Tibial nerve (tissue), 4 donors: ENCODE data around the gene ILF2. TPM values are rescaled to one million over a fixed set of nuclear protein-coding genes. Genes with fewer than 3 reads are reported as not detected.

ENCODE experiments used
- DNase-seq, 2 donors: peaks; one replicate each; pipeline ENCODE4 v3.0.0-alpha.2; 2019; ENCODE audit warnings: low spot score in 2 of 2
- H3K27ac ChIP-seq, 4 donors: fragments of 200-600 bp; sonication (generic) in 3 of 4; one replicate each; pipeline ENCODE4 v1.5.1; 2017 to 2019; ENCODE audit warnings: mild to moderate bottlenecking in 1 of 4
- H3K27me3 ChIP-seq, 2 donors: fragments of 200-600 bp; sonication (generic) in 1 of 2; one replicate each; pipeline versions ENCODE4 v1.5.1 to v1.6.0; 2017 to 2019
- H3K36me3 ChIP-seq, 3 donors: fragments of 200-600 bp; sonication (generic); one replicate each; pipeline ENCODE4 v1.5.1; 2018 to 2019
- H3K4me1 ChIP-seq, 4 donors: fragments of 200-600 bp; sonication (generic) in 3 of 4; one replicate each; pipeline ENCODE4 v1.5.1; 2017 to 2019
- H3K4me3 ChIP-seq, 4 donors: fragments of 200-600 bp; sonication (generic) in 3 of 4; one replicate each; pipeline ENCODE4 v1.5.1; 2017 to 2019; ENCODE audit warnings: mild to moderate bottlenecking in 1 of 4, moderate library complexity in 1 of 4
- H3K9me3 ChIP-seq, 4 donors: fragments of 200-600 bp; sonication (generic) in 3 of 4; one replicate each; pipeline ENCODE4 v1.5.1; 2017 to 2019
- CTCF ChIP-seq, 5 experiments: fragments of 200-600 bp in 3 of 5; fragments of 450-650 bp in 2 of 5; sonication (generic) in 3 of 5; IDR thresholded peaks; one replicate each; pipeline ENCODE4 v1.5.1; 2016 to 2019; ENCODE audit warnings: antibody characterized with exemption in 5 of 5, mild to moderate bottlenecking in 3 of 5, moderate library complexity in 2 of 5
- EP300 ChIP-seq, 2 donors: sonication (generic); formaldehyde crosslinking; IDR thresholded peaks; one replicate each; pipeline ENCODE4 v1.6.1; 2017; ENCODE audit warnings: antibody characterized with exemption in 2 of 2, mild to moderate bottlenecking in 1 of 2
- POLR2A ChIP-seq, 2 donors: fragments of 450-650 bp; IDR thresholded peaks; one replicate each; pipeline ENCODE4 v1.6.1; 2017; ENCODE audit warnings: antibody characterized with exemption in 2 of 2, mild to moderate bottlenecking in 2 of 2, moderate library complexity in 2 of 2
- WGBS, 2 donors: methylation state at CpG; one replicate each; pipeline ENCODE4 v1.1.5; 2018; 5-methylcytosine and 5-hydroxymethylcytosine counted together
- total RNA-seq, 4 donors: library from RNA; depleted of rRNA; stranded (reverse); fragments of >200 nt; gene quantifications; one replicate each; pipeline ENCODE4 v1.1.0, GENCODE V29; 2016

The ILF2 gene
- total RNA-seq, 4 donors from 2014 or later = 62.8 to 102 (median 76.7) TPM

DNA sequence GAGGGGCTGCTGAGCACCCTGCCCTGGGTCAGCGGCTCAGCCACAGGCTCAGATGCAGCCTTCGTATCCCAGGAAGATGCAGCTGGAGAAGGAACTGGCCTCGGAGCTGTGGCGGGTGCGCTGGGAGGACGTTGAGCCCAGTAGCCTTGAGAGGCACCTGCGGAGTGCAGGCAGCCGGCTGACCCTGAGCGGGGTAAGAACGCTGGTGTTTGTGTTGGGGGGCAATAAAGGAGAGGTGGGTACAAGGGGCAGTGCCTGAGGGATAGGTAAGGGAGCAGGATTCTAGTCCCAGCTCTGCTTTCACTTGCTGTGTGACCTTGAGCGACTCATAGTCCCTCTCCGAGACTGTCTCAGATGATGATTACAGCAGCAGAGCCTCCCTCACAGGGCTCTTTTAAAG lies 14.1 kb upstream of the ILF2 start:
- Histone ChIP-seq H3K27ac (no peak overlapping the region), H3K36me3 (peaks cover 0 to 6% (median 0%) of the 10 kb centered on the region in 3 donors), H3K4me3 (no peak overlapping the region), H3K4me1 (peaks cover 0 to 6% (median 0%) of the 10 kb centered on the region in 4 donors), H3K27me3 (peaks cover 0 to 17% of the 10 kb centered on the region in 2 donors), H3K9me3 (no peaks in the 10 kb centered on the region)
- WGBS, 2 donors = 81 to 83% methylated on average over 12 of the region's 12 CpGs
- TF ChIP-seq CTCF (IDR thresholded peaks at IDR 0.05) (no peak), EP300 (IDR thresholded peaks at IDR 0.05) (no peak), POLR2A (IDR thresholded peaks at IDR 0.05) (no peak)
- no peak for DNase-seq

DNA sequence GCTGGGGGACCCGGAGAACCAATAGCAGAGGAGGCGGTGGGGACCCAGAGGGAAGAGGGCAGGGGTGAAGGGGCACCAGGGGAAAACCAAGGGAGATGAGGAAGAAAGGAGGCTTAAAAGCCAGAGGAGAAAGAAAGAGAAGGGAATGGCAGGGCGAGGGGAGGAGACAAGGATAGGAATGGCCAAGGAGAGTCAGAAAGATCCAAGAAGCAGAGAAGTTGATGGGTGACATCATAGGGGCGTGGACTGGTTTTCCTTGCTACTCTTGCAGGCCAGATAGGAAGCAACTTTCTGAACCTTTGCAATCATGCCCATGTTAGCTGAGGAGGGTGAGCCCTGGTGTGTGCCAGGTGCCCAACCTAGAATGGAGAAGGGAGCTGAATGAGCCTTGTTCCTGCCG lies 13.1 kb upstream of the ILF2 start:
- H3K9me3 ChIP-seq = no peaks in the 10 kb centered on the region
- 73 to 76% methylated on average over 5 of the region's 5 CpGs for WGBS, 2 donors
- no peak overlapping the region for H3K4me3 ChIP-seq
- peaks cover 0 to 27% of the 10 kb centered on the region in 2 donors for H3K27me3 ChIP-seq
- no peak for TF ChIP-seq POLR2A (IDR thresholded peaks at IDR 0.05)
- TF ChIP-seq CTCF (IDR thresholded peaks at IDR 0.05) = no peak
- TF ChIP-seq EP300 (IDR thresholded peaks at IDR 0.05) = no peak
- H3K27ac ChIP-seq = no peak overlapping the region
- DNase-seq = no peak
- peaks cover 0 to 16% (median 9%) of the 10 kb centered on the region in 4 donors for H3K4me1 ChIP-seq
- H3K36me3 ChIP-seq = peaks cover 0 to 2% (median 0%) of the 10 kb centered on the region in 3 donors

GRCh38 chr1:153682730-153683129 lies 11.9 kb upstream of the ILF2 start:
- 75 to 87% methylated on average over 7 of the region's 7 CpGs for WGBS, 2 donors
- H3K27ac ChIP-seq = no peak overlapping the region

DNA sequence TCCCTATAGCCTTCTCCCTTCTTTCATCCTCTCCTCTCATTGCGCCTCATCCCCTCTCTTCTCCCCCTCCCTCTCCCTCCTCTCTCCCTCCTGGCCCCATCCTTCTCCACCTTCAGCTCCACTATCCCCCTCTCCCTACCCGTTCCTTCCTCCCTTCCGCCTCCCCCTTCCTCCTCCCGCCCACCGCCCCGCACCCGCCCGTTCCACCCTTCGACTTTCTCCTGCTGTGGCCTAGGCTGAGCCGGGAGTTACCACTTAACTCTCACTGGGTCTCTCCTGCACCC lies 9.3 kb upstream of the ILF2 start:
- Histone ChIP-seq H3K9me3 (no peaks in the 10 kb centered on the region), H3K27me3 (peaks cover 0 to 47% of the 10 kb centered on the region in 2 donors), H3K36me3 (no peaks in the 10 kb centered on the region), H3K4me3 (peak overlapping the region in 3 of 4 donors; percentile 41 to 67 (median 51)), H3K27ac (peak overlapping the region in 2 of 4 donors; percentile 17 to 75), H3K4me1 (peaks cover 0 to 32% (median 21%) of the 10 kb centered on the region in 4 donors)
- DNase-seq = no peak
- TF ChIP-seq EP300 (IDR thresholded peaks at IDR 0.05) = no peak
- TF ChIP-seq CTCF (IDR thresholded peaks at IDR 0.05) = no peak
- no peak for TF ChIP-seq POLR2A (IDR thresholded peaks at IDR 0.05)
- WGBS, 2 donors = 10 to 26% methylated on average over 10 of the region's 10 CpGs

More at GRCh38 chr1:153682730-153683129, 11.9 kb upstream of the ILF2 start:
- no peak for TF ChIP-seq CTCF (IDR thresholded peaks at IDR 0.05)
- no peak for TF ChIP-seq EP300 (IDR thresholded peaks at IDR 0.05)
- no peak for TF ChIP-seq POLR2A (IDR thresholded peaks at IDR 0.05)
- peaks cover 0 to 28% (median 19%) of the 10 kb centered on the region in 4 donors for H3K4me1 ChIP-seq
- DNase-seq = no peak
- H3K4me3 ChIP-seq = no peak overlapping the region
- H3K36me3 ChIP-seq = no peaks in the 10 kb centered on the region
- no peaks in the 10 kb centered on the region for H3K9me3 ChIP-seq
- H3K27me3 ChIP-seq = peaks cover 0 to 39% of the 10 kb centered on the region in 2 donors

GRCh38 chr1:153679337-153680119 lies 8.7 kb upstream of the ILF2 start:
- no peak for DNase-seq
- no peaks in the 10 kb centered on the region for H3K9me3 ChIP-seq
- peak in 3 of 5 experiments; percentile 19 to 53 (median 49) for TF ChIP-seq CTCF (IDR thresholded peaks at IDR 0.05)
- no peak for TF ChIP-seq EP300 (IDR thresholded peaks at IDR 0.05)
- H3K27ac ChIP-seq = peak overlapping the region in 3 of 4 donors; percentile 17 to 75 (median 17)
- H3K27me3 ChIP-seq = peaks cover 0 to 47% of the 10 kb centered on the region in 2 donors
- peaks cover 0 to 32% (median 21%) of the 10 kb centered on the region in 4 donors for H3K4me1 ChIP-seq
- WGBS, 2 donors = 1 to 2% methylated on average over 18 to 27 of the region's 73 CpGs
- H3K4me3 ChIP-seq = peak overlapping the region; percentile 41 to 67 (median 48)
- no peaks in the 10 kb centered on the region for H3K36me3 ChIP-seq
